Progenitor cell of endocrine pancreas (in vitro differentiated cells): ENCODE measurements around the gene TTC9B. TPM values are rescaled to one million over a fixed set of nuclear protein-coding genes. Genes with fewer than 3 reads are reported as not detected.

ENCODE experiments used
- DNase-seq: peaks from one replicate; pipeline ENCODE4 v3.0.0; 2021; ENCODE audit warnings: low spot score; ENCODE audit not compliant: unreplicated experiment
- H3K27ac Mint-ChIP-seq: 2 replicates; pipeline ENCODE4 v1.8.0; 2021; ENCODE audit warnings: mild to moderate bottlenecking, moderate library complexity, mixed read lengths
- H3K27me3 Mint-ChIP-seq: 2 replicates; pipeline ENCODE4 v1.8.0; 2021; ENCODE audit warnings: mixed read lengths
- H3K36me3 Mint-ChIP-seq: 2 replicates; pipeline ENCODE4 v1.8.0; 2022; ENCODE audit warnings: mixed read lengths; ENCODE audit not compliant: insufficient read depth
- H3K4me1 Mint-ChIP-seq: 2 replicates; pipeline ENCODE4 v1.8.0; 2021; ENCODE audit warnings: low read depth, mixed read lengths
- H3K4me3 Mint-ChIP-seq: 2 replicates; pipeline ENCODE4 v1.8.0; 2021; ENCODE audit warnings: low read depth, mild to moderate bottlenecking, moderate library complexity, mixed read lengths
- H3K9me3 Mint-ChIP-seq: 2 replicates; pipeline ENCODE4 v1.8.0; 2021; ENCODE audit warnings: low read depth, mixed read lengths
- CTCF ChIP-seq: fragments of 200-600 bp; sonication (generic); IDR thresholded peaks from one replicate; pipeline ENCODE4 v1.5.0; 2021; ENCODE audit warnings: antibody characterized with exemption, mild to moderate bottlenecking; ENCODE audit not compliant: unreplicated experiment
- total RNA-seq: library from RNA; stranded (reverse); gene quantifications from 2 replicates; pipeline ENCODE4 v1.2.1, GENCODE V29; 2021

The TTC9B gene
- total RNA-seq, 1 donor from 2014 or later, result not detected

- TF ChIP-seq CTCF, result no peak
- no peak for DNase-seq
- Mint-ChIP-seq H3K4me3 (no peak overlapping the region), H3K27ac (no peak overlapping the region), H3K27me3 (no peaks in the 10 kb centered on the region), H3K4me1 (no peaks in the 10 kb centered on the region), H3K36me3 (peaks cover 5% of the 10 kb centered on the region), H3K9me3 (no peaks in the 10 kb centered on the region)
Observed at GRCh38 chr19:40239415-40240226, 21.4 kb upstream of the TTC9B start.

DNA sequence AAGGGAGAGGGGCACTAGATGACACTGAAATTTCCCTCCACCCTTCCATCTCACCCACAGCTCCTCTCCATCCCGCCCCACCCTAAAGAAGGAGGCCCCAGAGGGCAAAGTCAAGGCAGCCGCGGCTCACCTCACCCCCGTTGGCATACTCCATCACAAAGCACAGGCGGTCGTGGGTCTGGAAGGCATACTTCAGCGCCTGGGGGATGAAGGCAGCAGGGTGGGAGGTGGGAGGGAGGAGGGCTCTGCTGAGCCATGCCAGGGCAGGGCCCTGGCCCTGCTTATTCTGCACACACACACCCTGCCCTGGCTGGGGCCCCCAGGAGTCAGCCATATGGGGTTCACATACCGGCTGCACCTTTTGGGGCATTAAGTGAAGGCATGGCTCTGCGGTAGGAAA, 20.6 kb upstream of the TTC9B start:
- no peak for TF ChIP-seq CTCF
- Mint-ChIP-seq H3K36me3 (peaks cover 7% of the 10 kb centered on the region), H3K4me1 (no peaks in the 10 kb centered on the region), H3K27me3 (no peaks in the 10 kb centered on the region), H3K27ac (no peak overlapping the region), H3K4me3 (no peak overlapping the region), H3K9me3 (no peaks in the 10 kb centered on the region)
- no peak for DNase-seq

DNA sequence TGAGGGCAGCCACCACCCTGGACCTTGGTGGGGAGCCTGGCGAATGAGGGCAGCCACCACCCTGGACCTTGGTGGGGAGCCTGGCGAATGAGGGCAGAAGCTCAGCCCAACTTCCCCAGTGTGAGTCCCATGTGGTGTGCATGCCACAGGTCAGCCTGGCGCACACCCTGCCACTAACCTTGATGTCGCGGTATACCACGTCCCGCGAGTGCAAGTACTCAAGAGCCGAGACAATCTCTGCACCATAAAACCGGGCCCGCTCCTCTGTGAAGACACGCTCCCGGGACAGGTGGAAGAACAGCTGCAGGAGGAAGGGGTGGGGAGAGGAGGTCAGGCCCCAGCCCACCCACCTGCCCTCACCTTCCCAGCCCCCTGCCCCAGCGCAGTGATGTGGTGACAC, 19.6 kb upstream of the TTC9B start:
- H3K4me1 Mint-ChIP-seq, result no peaks in the 10 kb centered on the region
- no peaks in the 10 kb centered on the region for H3K9me3 Mint-ChIP-seq
- H3K27ac Mint-ChIP-seq, result no peak overlapping the region
- H3K36me3 Mint-ChIP-seq, result peaks cover 7% of the 10 kb centered on the region
- no peak for TF ChIP-seq CTCF
- H3K27me3 Mint-ChIP-seq, result no peaks in the 10 kb centered on the region
- DNase-seq, result no peak
- no peak overlapping the region for H3K4me3 Mint-ChIP-seq

DNA sequence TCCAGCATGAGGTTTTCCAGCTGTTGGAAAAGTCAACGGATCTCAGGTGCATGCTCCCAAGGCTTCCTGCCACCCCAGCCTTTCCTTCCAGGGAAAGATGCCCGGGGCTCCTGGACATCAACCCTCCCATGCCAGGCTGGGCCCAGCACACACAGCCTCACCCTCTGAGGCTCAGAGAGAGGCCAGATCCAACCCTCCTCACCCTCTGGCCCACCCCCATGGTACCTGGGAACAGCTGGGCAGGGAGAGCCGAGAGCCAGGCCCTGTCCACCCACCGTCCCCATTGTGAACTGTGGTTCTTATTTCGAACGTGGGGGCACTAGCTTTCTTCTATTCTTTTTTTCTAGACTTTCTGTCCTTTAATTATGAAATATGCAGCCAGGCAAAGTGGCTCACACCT, 18.2 kb upstream of the TTC9B start:
- Mint-ChIP-seq H3K4me1 (peaks cover 6% of the 10 kb centered on the region), H3K9me3 (no peaks in the 10 kb centered on the region), H3K27me3 (no peaks in the 10 kb centered on the region), H3K27ac (no peak overlapping the region), H3K36me3 (peaks cover 5% of the 10 kb centered on the region), H3K4me3 (no peak overlapping the region)
- no peak for TF ChIP-seq CTCF
- no peak for DNase-seq

DNA sequence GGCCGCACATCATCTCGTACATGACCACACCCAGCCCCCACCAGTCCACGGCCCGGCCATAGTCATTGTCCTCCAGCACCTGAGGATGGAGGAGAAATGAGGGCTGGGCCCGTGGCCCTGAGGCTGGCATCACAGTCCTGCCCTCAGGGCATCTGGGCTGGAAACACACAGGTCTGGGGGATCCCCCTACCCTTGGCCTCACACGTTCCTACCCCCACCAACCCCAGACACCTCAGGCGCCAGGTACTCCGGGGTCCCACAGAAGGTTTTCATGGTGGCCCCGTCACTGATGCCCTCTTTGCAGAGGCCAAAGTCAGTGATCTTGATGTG, 17.8 kb upstream of the TTC9B start:
- Mint-ChIP-seq H3K4me3 (no peak overlapping the region), H3K27ac (no peak overlapping the region), H3K27me3 (no peaks in the 10 kb centered on the region), H3K36me3 (peaks cover 4% of the 10 kb centered on the region), H3K4me1 (peaks cover 8% of the 10 kb centered on the region), H3K9me3 (no peaks in the 10 kb centered on the region)
- no peak for DNase-seq
- no peak for TF ChIP-seq CTCF
